Measurements from ENCODE around the gene ZNF525.

- TF ChIP-seq CTCF (IDR thresholded peaks at IDR 0.05; ENCODE audit: insufficient read depth, low read length): peak; percentile 29
- TF ChIP-seq GABPA (IDR thresholded peaks at IDR 0.05; ENCODE audit: low read depth): no peak
Observed at GRCh38 chr19:53424968-53425597, 59.6 kb downstream of the ZNF525 start.

Measured in HL-60 (cell line).